Endothelial cell (in vitro differentiated cells): ENCODE results near the gene PPT1. TPM values are rescaled to one million over a fixed set of nuclear protein-coding genes. Genes with fewer than 3 reads are reported as not detected.
A peak's percentile ranks its signal among the peaks of the same experiment; 100 is the strongest.

Experiments used
- DNase-seq: peaks from one replicate; pipeline ENCODE4 v3.0.0; 2021; ENCODE audit warnings: low spot score
- H3K27ac Mint-ChIP-seq: one replicate; pipeline ENCODE4 v1.8.0; 2021; ENCODE audit warnings: mixed read lengths, inconsistent platforms; ENCODE audit not compliant: unreplicated experiment
- H3K27me3 Mint-ChIP-seq: one replicate; pipeline ENCODE4 v1.8.0; 2021; ENCODE audit warnings: mild to moderate bottlenecking, moderate library complexity, mixed read lengths, inconsistent platforms; ENCODE audit not compliant: unreplicated experiment
- H3K36me3 Mint-ChIP-seq: one replicate; pipeline ENCODE4 v1.8.0; 2021; ENCODE audit warnings: mild to moderate bottlenecking, low read depth, mixed read lengths, inconsistent platforms; ENCODE audit not compliant: unreplicated experiment
- H3K4me1 Mint-ChIP-seq: one replicate; pipeline ENCODE4 v1.8.0; 2021; ENCODE audit warnings: mild to moderate bottlenecking, mixed read lengths, inconsistent platforms; ENCODE audit not compliant: unreplicated experiment
- H3K4me3 Mint-ChIP-seq: one replicate; pipeline ENCODE4 v1.8.0; 2021; ENCODE audit warnings: mild to moderate bottlenecking, mixed read lengths, inconsistent platforms; ENCODE audit not compliant: unreplicated experiment
- H3K9me3 Mint-ChIP-seq: one replicate; pipeline ENCODE4 v1.8.0; 2021; ENCODE audit warnings: mixed read lengths, inconsistent platforms; ENCODE audit not compliant: unreplicated experiment
- total RNA-seq: library from RNA; stranded (reverse); fragmentation: NEBNext Ultra II Directional; extraction: Animal tissue kit (Norgen Biotek cat#: 25700); gene quantifications from one replicate; pipeline ENCODE4 v1.2.1, GENCODE V29; 2021; ENCODE audit not compliant: unreplicated experiment
- TF ChIP-seq, protein P1 (sequence below): fragments of 200-600 bp; sonication (generic); IDR thresholded peaks from one replicate; pipeline ENCODE4 v1.5.0; 2021; ENCODE audit warnings: antibody characterized with exemption; ENCODE audit not compliant: unreplicated experiment

PPT1 gene
- total RNA-seq, 1 donor from 2014 or later, result 52.7 TPM

DNA sequence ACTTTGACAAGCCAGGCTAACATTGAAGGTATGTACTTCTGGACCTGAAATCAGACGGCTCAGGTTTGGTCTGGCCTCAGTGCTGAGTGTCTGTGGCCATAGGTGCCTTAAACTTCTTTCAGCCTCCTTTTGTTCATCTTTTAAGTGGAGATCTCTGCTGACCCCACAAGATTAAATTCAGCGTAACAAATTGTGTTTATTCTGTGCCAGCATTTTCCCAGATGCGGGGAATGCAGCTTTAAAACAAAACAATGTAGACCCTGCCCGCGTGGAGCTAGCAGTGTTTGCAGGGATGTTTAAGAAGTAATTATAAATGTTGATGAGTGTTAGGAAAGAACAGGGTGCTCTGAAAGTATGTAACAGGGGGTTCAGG is 55.6 kb downstream of the PPT1 start:
- peak overlapping the region; percentile 98 for H3K27ac Mint-ChIP-seq
- H3K4me1 Mint-ChIP-seq, result peaks cover 50% of the 10 kb centered on the region
- no peak for DNase-seq
- peak overlapping the region; percentile 99 for H3K4me3 Mint-ChIP-seq
- TF ChIP-seq, protein P1, sequence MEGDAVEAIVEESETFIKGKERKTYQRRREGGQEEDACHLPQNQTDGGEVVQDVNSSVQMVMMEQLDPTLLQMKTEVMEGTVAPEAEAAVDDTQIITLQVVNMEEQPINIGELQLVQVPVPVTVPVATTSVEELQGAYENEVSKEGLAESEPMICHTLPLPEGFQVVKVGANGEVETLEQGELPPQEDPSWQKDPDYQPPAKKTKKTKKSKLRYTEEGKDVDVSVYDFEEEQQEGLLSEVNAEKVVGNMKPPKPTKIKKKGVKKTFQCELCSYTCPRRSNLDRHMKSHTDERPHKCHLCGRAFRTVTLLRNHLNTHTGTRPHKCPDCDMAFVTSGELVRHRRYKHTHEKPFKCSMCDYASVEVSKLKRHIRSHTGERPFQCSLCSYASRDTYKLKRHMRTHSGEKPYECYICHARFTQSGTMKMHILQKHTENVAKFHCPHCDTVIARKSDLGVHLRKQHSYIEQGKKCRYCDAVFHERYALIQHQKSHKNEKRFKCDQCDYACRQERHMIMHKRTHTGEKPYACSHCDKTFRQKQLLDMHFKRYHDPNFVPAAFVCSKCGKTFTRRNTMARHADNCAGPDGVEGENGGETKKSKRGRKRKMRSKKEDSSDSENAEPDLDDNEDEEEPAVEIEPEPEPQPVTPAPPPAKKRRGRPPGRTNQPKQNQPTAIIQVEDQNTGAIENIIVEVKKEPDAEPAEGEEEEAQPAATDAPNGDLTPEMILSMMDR, result no peak
- H3K27me3 Mint-ChIP-seq, result peaks cover 17% of the 10 kb centered on the region
- H3K9me3 Mint-ChIP-seq, result no peaks in the 10 kb centered on the region
- peaks cover 13% of the 10 kb centered on the region for H3K36me3 Mint-ChIP-seq

DNA sequence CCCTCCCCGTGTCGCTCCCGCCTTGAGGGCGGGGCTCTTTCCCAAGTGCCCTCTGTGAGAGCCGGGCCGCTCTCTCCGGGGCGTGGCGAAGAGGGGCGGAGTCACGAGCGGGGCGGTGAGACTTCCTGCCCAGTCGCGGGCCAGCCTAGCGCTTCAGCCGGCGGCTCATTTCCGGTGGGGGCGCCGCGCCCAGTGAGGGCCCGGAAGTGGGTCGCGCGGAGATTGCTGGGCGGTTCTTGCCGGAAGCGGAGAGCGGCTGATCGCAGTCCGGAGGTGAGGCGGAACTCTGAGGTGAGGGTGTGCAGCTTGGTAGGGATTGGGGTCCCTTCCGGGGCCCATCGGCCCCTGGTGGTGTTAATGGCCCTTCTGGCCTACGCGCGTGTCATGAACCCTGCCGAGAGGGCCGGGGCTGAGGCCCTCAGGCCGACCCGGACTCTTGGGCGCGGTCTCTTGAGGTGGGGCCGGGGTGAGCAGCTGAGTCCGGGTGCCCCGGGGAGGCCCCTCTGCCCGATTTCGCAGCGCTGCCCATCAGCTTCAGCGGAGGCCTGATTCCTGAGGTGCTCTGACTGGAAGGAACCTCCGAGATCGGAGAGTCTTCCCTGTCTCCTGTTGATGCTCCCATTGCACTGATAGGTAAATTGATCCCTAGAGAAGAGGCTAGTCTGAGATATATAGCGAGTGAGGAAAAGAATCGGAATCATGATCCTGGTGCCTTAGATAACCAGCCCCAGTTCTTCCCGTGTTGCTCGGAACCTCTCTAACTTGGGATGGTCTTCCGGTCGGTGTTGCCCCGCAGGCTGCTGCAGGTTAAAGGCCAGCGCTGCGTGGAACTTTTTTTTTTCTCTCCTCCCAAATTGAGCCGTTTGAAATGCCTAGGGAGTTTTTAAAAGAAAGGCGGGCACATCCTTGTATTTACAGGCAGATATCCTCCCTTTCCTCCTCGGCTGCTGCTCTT is 56.3 kb downstream of the PPT1 start, which contains the start of gene CAP1:
Gene CAP1 (plus strand): TSS at position 219 of the 955 bp plus-strand sequence. CDS start 18,618 bp downstream, outside the sequence.
- H3K27me3 Mint-ChIP-seq, result peaks cover 15% of the 10 kb centered on the region
- peak; percentile 100 for DNase-seq
- no peaks in the 10 kb centered on the region for H3K9me3 Mint-ChIP-seq
- peaks cover 50% of the 10 kb centered on the region for H3K4me1 Mint-ChIP-seq
- TF ChIP-seq, protein P1, result no peak
- H3K4me3 Mint-ChIP-seq, result peak within 1 kb of the TSS; percentile 99
- H3K36me3 Mint-ChIP-seq, result peaks cover 13% of the 10 kb centered on the region
- peak within 1 kb of the TSS; percentile 98 for H3K27ac Mint-ChIP-seq

DNA sequence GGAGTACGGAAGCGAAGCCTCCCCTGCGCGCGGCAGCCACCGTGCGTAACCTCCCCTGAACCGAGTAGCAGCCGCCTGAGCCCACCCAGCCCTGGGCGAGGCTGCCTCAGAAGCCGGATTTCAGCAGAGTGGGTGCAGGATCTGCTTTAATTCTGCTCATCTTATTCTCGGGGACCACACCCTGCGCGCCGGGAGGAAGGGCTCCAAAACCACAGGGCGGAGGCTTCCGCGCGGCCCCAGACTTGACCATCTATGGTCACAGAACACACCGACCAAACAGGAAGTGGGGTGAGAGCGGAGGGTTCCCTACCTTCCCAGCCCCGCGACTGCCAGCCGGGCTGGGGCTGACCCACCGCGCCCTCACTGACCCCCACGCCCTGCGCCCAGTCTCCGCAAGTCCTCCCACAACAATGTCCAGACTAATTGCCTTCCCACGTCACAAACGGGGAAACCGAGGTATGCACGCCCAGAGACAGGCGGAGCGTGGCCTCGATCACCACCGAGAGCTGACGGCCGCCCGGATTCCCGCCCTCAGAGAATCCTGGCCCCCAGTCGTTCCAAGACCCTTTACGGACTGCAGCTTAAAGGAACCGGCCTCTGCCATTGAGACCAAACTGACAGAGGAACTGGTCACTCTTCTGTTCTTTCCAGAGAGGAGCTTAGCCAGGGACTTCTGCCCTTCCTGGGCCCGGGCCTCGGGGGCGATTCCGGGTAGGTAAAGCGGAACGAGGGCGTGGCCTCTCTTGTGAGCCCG is 57.1 kb downstream of the PPT1 start:
- peaks cover 13% of the 10 kb centered on the region for H3K36me3 Mint-ChIP-seq
- H3K9me3 Mint-ChIP-seq, result no peaks in the 10 kb centered on the region
- peaks cover 15% of the 10 kb centered on the region for H3K27me3 Mint-ChIP-seq
- H3K4me3 Mint-ChIP-seq, result peak overlapping the region; percentile 99
- DNase-seq, result peak; percentile 55
- TF ChIP-seq, protein P1, result no peak
- H3K27ac Mint-ChIP-seq, result peak overlapping the region; percentile 98
- peaks cover 52% of the 10 kb centered on the region for H3K4me1 Mint-ChIP-seq

DNA sequence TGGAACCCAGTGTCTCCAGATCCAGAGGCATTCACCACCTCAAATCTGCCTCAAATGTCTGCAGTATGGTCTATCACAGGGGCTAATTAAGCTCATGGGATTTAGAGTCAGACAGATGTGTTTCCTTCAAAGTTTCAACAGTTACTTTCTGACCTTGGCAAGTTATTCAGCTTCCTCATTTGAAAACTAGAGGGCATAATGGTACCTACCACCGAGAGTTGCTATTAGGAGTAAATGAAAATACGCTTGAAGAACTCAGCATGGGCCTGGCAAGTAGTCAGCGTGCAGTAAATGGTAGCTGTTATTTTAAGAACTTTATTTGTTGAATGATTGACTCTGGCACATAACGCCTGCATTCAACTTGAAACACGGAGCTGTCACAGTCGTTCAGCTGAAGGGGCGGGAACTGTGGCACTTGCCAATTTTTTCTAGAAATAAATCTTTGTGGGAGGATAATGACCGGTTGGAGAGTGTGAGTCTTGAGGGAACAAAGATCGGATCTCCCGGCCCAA is 57.8 kb downstream of the PPT1 start:
- H3K9me3 Mint-ChIP-seq, result no peaks in the 10 kb centered on the region
- peaks cover 13% of the 10 kb centered on the region for H3K36me3 Mint-ChIP-seq
- H3K4me3 Mint-ChIP-seq, result peak overlapping the region; percentile 99
- no peak for DNase-seq
- peaks cover 51% of the 10 kb centered on the region for H3K4me1 Mint-ChIP-seq
- peaks cover 13% of the 10 kb centered on the region for H3K27me3 Mint-ChIP-seq
- TF ChIP-seq, protein P1, result no peak
- peak overlapping the region; percentile 98 for H3K27ac Mint-ChIP-seq
